IPS-18a (cell line): ENCODE measurements around the gene VPS26C.
A peak's percentile ranks its signal among the peaks of the same experiment; 100 is the strongest.
"Not testable (repeated sequence)": the region's sequence is repeated elsewhere in the genome, so short reads cannot be mapped to it uniquely, and the experiment has no call there.

Experiments
- H3K27ac ChIP-seq: one replicate; pipeline ENCODE4 v1.5.1; 2013; ENCODE audit warnings: low read length
- H3K27me3 ChIP-seq: one replicate; pipeline ENCODE4 v1.6.1; 2013; ENCODE audit warnings: mild to moderate bottlenecking, low read length; ENCODE audit not compliant: control insufficient read depth, insufficient read depth
- H3K36me3 ChIP-seq: one replicate; pipeline ENCODE4 v1.6.1; 2013; ENCODE audit warnings: low read depth, low read length; ENCODE audit not compliant: control insufficient read depth
- H3K4me1 ChIP-seq: one replicate; pipeline ENCODE4 v1.6.1; 2013; ENCODE audit warnings: low read depth, low read length; ENCODE audit not compliant: control insufficient read depth
- H3K4me3 ChIP-seq: one replicate; pipeline ENCODE4 v1.5.1; 2013; ENCODE audit warnings: low read length
- H3K9ac ChIP-seq: one replicate; pipeline ENCODE4 v1.6.1; 2013; ENCODE audit warnings: mild to moderate bottlenecking, low read length, moderate library complexity
- H3K9me3 ChIP-seq: one replicate; pipeline ENCODE4 v1.6.1; 2013; ENCODE audit warnings: low read depth, low read length; ENCODE audit not compliant: control insufficient read depth

Gene VPS26C

GRCh38 chr21:37267269-37268185, at the start of gene VPS26C:
VPS26C (minus strand) TSS chr21:37267334; CDS start chr21:37267294, 40 bp downstream.
- H3K9ac ChIP-seq: peak within 1 kb of the TSS; percentile 90
- H3K4me1 ChIP-seq: peaks cover 7% of the 10 kb centered on the region
- no peaks in the 10 kb centered on the region for H3K36me3 ChIP-seq
- H3K27me3 ChIP-seq: no peaks in the 10 kb centered on the region
- peak within 1 kb of the TSS; percentile 88 for H3K27ac ChIP-seq
- H3K4me3 ChIP-seq: peak within 1 kb of the TSS; percentile 95
- H3K9me3 ChIP-seq: no peaks in the 10 kb centered on the region

GRCh38 chr21:37316072-37316471, 48.9 kb upstream of the VPS26C start:
- H3K9ac ChIP-seq, H3K4me3 ChIP-seq, H3K9me3 ChIP-seq, H3K27me3 ChIP-seq, H3K27ac ChIP-seq, H3K4me1 ChIP-seq, H3K36me3 ChIP-seq: not testable (repeated sequence)

DNA sequence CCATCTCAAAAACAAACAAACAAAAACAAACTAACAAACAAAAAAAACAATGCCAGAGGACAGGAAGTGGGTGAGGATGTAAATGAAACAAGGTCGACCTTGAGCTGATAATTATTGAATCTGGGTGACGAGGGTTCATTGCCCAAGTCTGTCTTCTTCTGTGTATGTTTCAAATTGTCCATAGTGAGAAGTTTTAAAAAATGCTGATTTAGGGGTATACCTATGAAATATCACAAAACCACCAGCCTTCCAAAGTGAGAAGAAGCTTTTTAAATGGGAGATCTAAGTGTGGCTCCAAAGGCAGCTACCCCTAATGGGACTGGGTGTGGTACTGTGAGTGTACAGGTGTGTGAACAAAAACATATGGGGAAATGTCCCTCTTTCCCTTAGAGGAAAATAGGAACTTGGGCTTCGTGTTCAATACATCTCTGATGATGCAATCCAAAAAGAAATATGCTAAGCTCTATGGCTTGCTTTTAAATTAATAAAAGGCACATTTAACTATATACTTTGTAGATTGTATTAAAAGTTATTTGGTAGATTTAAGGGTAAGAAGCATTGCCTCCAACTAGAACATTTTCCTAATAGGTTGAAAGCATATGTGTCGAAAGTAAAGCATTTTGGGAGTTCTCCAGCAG, 33.1 kb upstream of the VPS26C start:
- no peaks in the 10 kb centered on the region for H3K4me1 ChIP-seq
- no peak overlapping the region for H3K9ac ChIP-seq
- H3K27me3 ChIP-seq: no peaks in the 10 kb centered on the region
- no peak overlapping the region for H3K27ac ChIP-seq
- H3K4me3 ChIP-seq: no peak overlapping the region
- H3K36me3 ChIP-seq: no peaks in the 10 kb centered on the region
- H3K9me3 ChIP-seq: no peaks in the 10 kb centered on the region

DNA sequence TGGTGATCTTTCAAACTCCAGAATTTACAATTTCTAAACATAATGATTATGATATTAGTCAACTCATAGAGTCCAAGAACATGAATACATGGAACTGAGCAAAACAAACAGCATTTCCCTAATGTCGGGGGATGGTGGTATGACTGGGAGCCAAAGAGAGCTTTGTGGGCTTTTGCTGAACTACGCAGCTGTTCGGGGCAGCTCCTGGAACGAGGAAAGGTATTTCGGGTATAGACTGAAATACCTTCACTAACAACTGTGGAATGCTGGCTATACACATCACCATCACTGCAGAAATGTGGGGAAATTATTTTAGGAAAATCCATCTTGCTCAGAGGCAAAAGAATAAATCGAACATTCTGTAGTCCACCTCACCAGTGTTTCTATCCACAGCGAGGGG, 30.2 kb upstream of the VPS26C start:
- Histone ChIP-seq H3K27me3 (no peaks in the 10 kb centered on the region), H3K4me3 (no peak overlapping the region), H3K36me3 (no peaks in the 10 kb centered on the region), H3K9me3 (no peaks in the 10 kb centered on the region), H3K4me1 (no peaks in the 10 kb centered on the region), H3K27ac (no peak overlapping the region), H3K9ac (no peak overlapping the region)

GRCh38 chr21:37294679-37295078, 27.5 kb upstream of the VPS26C start:
- Histone ChIP-seq H3K27ac (no peak overlapping the region), H3K27me3 (no peaks in the 10 kb centered on the region), H3K4me3 (no peak overlapping the region), H3K4me1 (no peaks in the 10 kb centered on the region), H3K36me3 (no peaks in the 10 kb centered on the region), H3K9ac (no peak overlapping the region), H3K9me3 (no peaks in the 10 kb centered on the region)

DNA sequence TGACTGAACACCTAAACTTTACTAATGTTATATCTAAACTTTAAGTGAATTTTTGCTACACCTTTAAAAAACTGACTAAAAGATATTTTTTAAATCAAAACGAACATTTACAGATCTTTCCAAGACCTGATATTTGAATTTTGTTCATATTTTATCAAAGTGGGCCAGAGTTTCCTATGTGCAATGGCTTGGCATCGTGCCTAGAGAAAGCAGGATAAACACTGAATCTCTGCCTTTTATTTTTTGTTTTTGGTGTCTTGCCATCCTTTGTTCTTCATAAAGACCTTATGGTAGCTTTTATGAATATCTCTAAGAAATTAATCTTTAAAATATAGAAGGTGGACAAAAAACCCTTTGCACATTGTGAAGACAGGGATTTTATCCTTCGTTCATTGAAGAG, 25.8 kb upstream of the VPS26C start:
- Histone ChIP-seq H3K27ac (no peak overlapping the region), H3K9me3 (no peaks in the 10 kb centered on the region), H3K4me1 (no peaks in the 10 kb centered on the region), H3K9ac (no peak overlapping the region), H3K36me3 (no peaks in the 10 kb centered on the region), H3K27me3 (no peaks in the 10 kb centered on the region), H3K4me3 (no peak overlapping the region)

GRCh38 chr21:37292041-37292440, 24.9 kb upstream of the VPS26C start:
- Histone ChIP-seq H3K9me3 (no peaks in the 10 kb centered on the region), H3K9ac (no peak overlapping the region), H3K36me3 (no peaks in the 10 kb centered on the region), H3K27me3 (no peaks in the 10 kb centered on the region), H3K27ac (no peak overlapping the region), H3K4me3 (no peak overlapping the region), H3K4me1 (no peaks in the 10 kb centered on the region)

GRCh38 chr21:37283191-37283710, 16.1 kb upstream of the VPS26C start:
- H3K36me3 ChIP-seq, H3K9ac ChIP-seq, H3K4me3 ChIP-seq, H3K27me3 ChIP-seq, H3K27ac ChIP-seq, H3K4me1 ChIP-seq, H3K9me3 ChIP-seq: not testable (repeated sequence)

DNA sequence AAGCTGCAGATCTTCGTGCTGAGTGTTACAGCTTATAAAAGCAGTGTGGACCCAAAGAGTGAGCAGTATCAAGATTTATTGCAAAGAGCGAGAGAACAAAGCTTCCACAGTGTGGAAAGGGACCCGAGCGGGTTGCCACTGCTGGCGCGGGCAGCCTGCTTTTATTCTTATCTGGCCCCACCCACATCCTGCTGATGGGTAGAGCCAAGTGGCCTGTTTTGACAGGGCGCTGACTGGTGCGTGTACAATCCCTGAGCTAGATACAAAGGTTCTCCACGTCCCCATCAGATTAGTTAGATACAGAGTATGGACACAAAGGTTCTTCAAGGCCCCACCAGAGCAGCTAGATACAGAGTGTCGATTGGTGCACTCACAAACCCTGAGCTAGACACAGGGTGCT, 15.5 kb upstream of the VPS26C start:
- not testable (repeated sequence) for H3K4me1 ChIP-seq, H3K4me3 ChIP-seq, H3K9me3 ChIP-seq, H3K27ac ChIP-seq, H3K36me3 ChIP-seq, H3K27me3 ChIP-seq, H3K9ac ChIP-seq

GRCh38 chr21:37281993-37282392, 14.9 kb upstream of the VPS26C start:
- Histone ChIP-seq H3K36me3 (no peaks in the 10 kb centered on the region), H3K4me1 (no peaks in the 10 kb centered on the region), H3K27me3 (no peaks in the 10 kb centered on the region), H3K27ac (no peak overlapping the region), H3K9ac (no peak overlapping the region), H3K4me3 (no peak overlapping the region), H3K9me3 (no peaks in the 10 kb centered on the region)

DNA sequence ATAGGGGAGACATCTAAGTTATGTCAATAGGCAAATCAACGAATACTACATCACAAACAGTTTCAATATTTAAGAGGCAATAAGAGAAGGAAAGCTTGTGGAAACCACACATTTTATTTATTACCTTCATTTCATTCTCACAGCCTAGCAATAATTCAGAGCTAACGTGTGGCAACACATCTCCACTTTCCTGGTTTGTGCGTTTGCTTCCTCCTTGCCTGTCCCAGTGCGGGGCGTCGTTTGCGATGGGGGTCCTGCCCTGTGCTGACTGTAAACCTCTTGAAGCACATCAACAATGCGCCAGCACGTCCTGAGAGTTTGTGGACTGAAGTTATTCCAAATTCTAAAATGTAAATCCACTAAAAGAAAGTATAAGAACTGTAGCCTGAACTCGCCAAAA, 14.4 kb upstream of the VPS26C start:
- no peak overlapping the region for H3K4me3 ChIP-seq
- H3K9me3 ChIP-seq: no peaks in the 10 kb centered on the region

GRCh38 chr21:37279271-37279670, 12.1 kb upstream of the VPS26C start:
- not testable (repeated sequence) for H3K4me3 ChIP-seq, H3K9me3 ChIP-seq, H3K9ac ChIP-seq, H3K4me1 ChIP-seq, H3K27ac ChIP-seq, H3K27me3 ChIP-seq, H3K36me3 ChIP-seq

More for the DNA sequence above, 14.4 kb upstream of the VPS26C start:
- no peak overlapping the region for H3K27ac ChIP-seq
- H3K9ac ChIP-seq: no peak overlapping the region
- H3K4me1 ChIP-seq: no peaks in the 10 kb centered on the region
- no peaks in the 10 kb centered on the region for H3K36me3 ChIP-seq
- no peaks in the 10 kb centered on the region for H3K27me3 ChIP-seq
